HG03175 (cell line): ENCODE data around the gene DVL2.
"Not testable (repeated sequence)": the region's sequence is repeated elsewhere in the genome, so short reads cannot be mapped to it uniquely, and the experiment has no call there.

Source experiments
- ATAC-seq: cut with Tn5 transposase; IDR thresholded peaks from one replicate; pipeline ENCODE4 v1.9.1; 2021; ENCODE audit warnings: mild to moderate bottlenecking, moderate library complexity; ENCODE audit not compliant: unreplicated experiment

Gene DVL2

DNA sequence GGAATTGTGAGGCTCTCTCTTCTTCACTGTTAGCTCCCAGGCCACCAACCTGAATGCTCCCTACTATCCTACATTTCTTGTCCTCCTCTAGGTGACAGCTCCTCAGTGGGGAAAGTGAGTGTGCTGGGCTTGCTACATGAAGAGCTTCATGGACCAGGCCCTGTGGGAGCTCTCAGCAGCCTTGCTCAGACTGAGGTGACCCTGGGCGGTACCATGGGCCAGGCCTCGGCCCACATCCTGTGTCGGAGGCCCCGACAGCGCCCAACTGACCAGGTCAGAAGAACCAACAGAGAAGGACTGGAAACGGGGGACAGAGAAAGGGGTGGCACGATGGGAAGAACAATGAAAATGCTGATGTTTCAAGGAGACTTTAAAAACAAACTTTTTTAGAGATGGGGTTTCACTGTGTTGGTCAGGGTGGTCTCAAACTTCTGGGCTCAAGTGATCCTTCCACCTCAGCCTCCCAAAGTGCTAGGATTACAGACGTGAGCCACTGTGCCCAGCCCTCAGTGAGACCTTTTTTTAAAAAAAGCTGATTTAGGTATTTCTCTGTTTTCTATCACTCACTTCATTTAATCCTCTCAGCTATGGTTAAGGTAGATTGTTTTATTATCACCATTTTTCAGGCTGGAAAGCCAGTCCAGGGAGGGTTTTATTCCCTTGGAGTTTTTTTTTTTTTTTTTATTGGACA lies 22.6 kb upstream of the DVL2 start:
- ATAC-seq: no peak

GRCh38 chr17:7254511-7254910 lies 20.2 kb upstream of the DVL2 start:
- no peak for ATAC-seq

GRCh38 chr17:7253082-7253481 lies 18.8 kb upstream of the DVL2 start:
- ATAC-seq: no peak

GRCh38 chr17:7252176-7253043 lies 18.1 kb upstream of the DVL2 start, which contains the start of gene ELP5:
Gene ELP5 (plus strand): TSS chr17:7252215. CDS start chr17:7252551, 336 bp downstream.
- peak; percentile 58 for ATAC-seq

DNA sequence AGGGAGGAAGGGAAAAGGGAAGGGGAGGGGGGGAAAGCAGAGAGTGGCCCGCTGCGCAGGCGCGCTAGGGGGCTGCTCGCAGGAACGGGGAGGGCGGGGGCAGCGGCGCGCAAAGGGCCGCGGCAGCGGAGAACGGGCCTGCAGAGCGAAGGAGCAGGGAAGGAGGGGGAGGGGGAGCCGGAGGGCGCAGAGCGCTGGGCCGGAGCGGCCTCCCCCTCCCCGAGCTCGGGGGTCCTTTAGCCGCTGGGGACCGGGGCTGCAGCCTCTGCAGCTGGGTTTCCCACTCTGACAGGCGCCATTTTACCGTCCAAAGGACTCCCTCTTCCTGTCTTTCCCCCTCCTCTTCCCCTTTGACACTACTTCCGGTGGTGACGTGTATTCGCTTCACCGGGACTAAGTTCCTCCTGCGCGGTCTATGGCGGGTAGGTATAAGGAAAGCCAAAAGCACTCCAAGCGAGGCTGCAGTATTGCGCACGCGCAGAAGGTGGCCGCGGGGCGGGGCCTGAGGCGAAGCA lies 17.4 kb upstream of the DVL2 start, which contains the start of gene CTDNEP1:
Gene CTDNEP1, minus strand, starts transcription at position 74 of the 515 bp plus-strand sequence. CDS start 438 bp downstream, outside the sequence.
- peak; percentile 86 for ATAC-seq

GRCh38 chr17:7250695-7251627 lies 16.6 kb upstream of the DVL2 start:
- no peak for ATAC-seq

- no peak for ATAC-seq
Observed at GRCh38 chr17:7249830-7250229, 15.5 kb upstream of the DVL2 start.

DNA sequence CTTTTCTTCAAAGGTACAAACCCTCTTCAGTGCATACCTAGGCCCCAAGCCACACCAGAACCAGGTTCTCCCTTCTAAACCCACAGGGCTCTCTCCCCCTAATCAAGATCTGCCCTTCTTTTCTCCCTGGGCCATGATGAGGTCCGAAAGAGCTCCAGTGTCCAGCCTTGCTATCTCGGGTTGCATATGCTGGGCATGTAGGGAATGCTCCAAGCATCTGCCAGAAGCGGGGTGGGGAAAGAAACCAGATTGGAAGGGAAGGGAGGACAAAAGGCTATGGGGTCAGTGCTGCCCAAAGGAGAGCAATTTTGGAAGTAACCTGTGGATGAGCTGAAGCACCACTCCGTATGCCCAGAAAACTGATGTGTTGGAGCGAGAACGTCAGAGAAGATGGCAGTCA lies 14.9 kb upstream of the DVL2 start:
- no peak for ATAC-seq

- no peak for ATAC-seq
Observed at GRCh38 chr17:7248796-7249195, 14.5 kb upstream of the DVL2 start.

GRCh38 chr17:7246779-7247178 lies 12.5 kb upstream of the DVL2 start:
- no peak for ATAC-seq

GRCh38 chr17:7243838-7244237 lies 9.5 kb upstream of the DVL2 start:
- not testable (repeated sequence) for ATAC-seq

GRCh38 chr17:7243453-7243729 lies 9.1 kb upstream of the DVL2 start:
- ATAC-seq: no peak

DNA sequence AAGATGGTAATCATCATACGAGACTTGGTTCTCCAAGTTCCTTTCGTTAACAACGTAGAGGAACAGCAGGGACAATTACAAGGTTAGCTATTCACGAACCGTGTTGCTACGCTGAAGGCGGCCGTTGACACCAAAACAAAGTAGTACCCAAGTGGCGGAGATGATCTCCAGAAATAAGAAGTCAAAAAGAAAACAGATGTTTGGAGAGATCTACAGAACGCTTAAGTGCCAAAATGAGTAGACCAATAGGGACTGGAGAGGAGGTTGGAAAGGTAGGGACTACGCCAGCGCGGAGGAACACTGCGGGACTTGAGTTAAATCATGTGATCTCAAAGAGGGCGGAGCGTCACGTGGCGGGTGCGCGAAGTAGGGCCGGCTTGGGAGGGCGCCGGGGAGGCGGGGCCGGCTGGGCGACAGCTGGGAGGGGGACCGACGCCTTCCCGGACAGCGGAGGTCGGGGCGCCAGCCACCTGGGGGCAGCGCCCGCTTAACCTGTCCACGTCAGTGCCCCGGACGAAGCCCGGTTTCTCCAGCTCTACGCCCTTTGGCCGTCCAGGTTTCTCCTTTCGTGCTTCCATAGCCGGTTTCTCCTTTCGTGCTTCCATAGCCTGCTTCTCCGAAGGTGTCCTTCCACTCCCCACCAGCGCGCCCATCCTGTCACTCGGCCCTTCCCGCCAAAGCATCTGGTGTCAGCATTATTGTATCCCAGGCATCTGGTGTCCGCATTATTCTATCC lies 8.6 kb upstream of the DVL2 start:
- ATAC-seq: peak; percentile 39

DNA sequence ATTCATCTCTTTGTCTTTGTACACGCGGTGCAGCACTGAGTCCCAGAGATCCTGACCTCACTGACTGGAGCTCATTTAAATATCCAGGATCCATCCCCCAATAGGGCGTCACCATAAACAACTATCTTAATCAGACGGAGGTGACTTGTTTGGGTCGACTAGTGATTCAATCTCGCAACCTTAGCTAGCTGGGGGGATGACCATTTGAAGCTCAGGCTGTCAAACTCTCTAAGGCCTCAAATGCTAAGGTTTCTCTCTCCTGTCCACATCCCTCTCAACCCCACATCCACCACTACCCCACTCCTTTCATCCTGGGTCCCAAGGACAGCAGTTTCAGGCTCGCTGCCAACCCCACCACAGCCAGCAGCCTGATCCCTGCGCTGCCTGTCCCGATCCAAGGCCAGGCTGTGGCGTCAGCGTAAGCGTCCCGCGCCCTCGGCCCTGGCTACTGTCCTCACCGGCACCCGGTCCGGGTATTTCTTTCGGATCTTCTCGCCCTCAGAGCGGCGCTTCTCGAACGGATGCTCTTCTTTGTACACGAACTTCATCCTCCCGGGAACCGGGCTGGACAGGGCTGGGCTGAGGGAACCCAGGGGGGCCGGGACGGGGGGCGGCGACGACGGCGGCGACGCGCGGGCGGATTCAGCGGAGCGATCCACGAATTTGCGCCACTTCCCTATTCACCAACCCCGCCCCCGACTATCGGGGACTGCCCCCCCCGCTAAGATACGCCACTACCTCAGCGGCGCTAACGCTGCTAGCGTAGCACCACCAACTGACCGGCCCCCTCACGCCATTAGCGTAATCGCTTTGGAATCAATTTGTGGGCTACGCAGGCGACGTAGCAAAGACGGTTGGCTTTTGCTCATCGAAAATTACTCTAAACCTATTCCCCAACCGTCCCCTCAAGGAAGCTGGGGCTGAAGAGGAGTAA lies 7.7 kb upstream of the DVL2 start, which contains the start of gene GABARAP:
Gene GABARAP, minus strand, starts transcription at position 667 of the 934 bp plus-strand sequence. Its CDS starts 119 bp downstream, at position 548.
- peak; percentile 31 for ATAC-seq

GRCh38 chr17:7241090-7241733 lies 6.9 kb upstream of the DVL2 start:
- no peak for ATAC-seq

- ATAC-seq: no peak
Observed at GRCh38 chr17:7240375-7240774, 6.1 kb upstream of the DVL2 start.

- ATAC-seq: peak; percentile 56
Observed at GRCh38 chr17:7239091-7240027, 5.0 kb upstream of the DVL2 start, which contains the start of gene PHF23. Gene PHF23 (minus strand): TSS chr17:7239457. CDS start chr17:7239279, 178 bp downstream.
